Left lung (tissue), 14 donors: ENCODE measurements around the gene PPP1R3C. TPM values are rescaled to one million over a fixed set of nuclear protein-coding genes. Genes with fewer than 3 reads are reported as not detected.

ENCODE experiments used
- ATAC-seq: fragments of 200-7000 bp; cut with Tn5 transposase; one replicate; pipeline ENCODE4 v1.9.1; 2020; ENCODE audit warnings: moderate library complexity
- DNase-seq, 4 donors: peaks; one replicate each; pipeline ENCODE4 v3.0.0-alpha.2; 2013 to 2020
- H3K27ac ChIP-seq, 2 donors: fragments of 200-600 bp; sonication (generic) in 1 of 2; one replicate each; pipeline versions ENCODE4 v1.5.0 to v1.8.0; 2020 to 2021
- H3K27me3 ChIP-seq, 2 donors: fragments of 200-600 bp; sonication (generic) in 1 of 2; one replicate each; pipeline versions ENCODE4 v1.5.0 to v1.8.0; 2020 to 2021
- H3K36me3 ChIP-seq, 2 donors: fragments of 200-600 bp; sonication (generic) in 1 of 2; one replicate each; pipeline versions ENCODE4 v1.5.0 to v1.8.0; 2020 to 2021
- H3K4me1 ChIP-seq, 2 donors: fragments of 200-600 bp; one replicate each; pipeline ENCODE4 v1.8.0; 2021
- H3K4me3 ChIP-seq, 2 donors: fragments of 200-600 bp; sonication (generic) in 1 of 2; one replicate each; pipeline versions ENCODE4 v1.5.0 to v1.8.0; 2020 to 2021; ENCODE audit warnings: mild to moderate bottlenecking in 1 of 2
- H3K9me3 ChIP-seq, 2 donors: fragments of 200-600 bp; sonication (generic) in 1 of 2; one replicate each; pipeline versions ENCODE4 v1.5.0 to v1.8.0; 2020 to 2021
- intact Hi-C, 2 donors: fragments of 100-400 bp; cut with DNase I; formaldehyde crosslinking; loops; one replicate each; pipeline versions ENCODE4 v1.11.2 to v1.14.2; 2022
- long read RNA-seq, 12 donors: library from polyadenylated mRNA in 2 of 12; unstranded in 2 of 12; transcript quantifications; one replicate each; pipeline ENCODE4 v2.0.0 and lab custom pipeline, GENCODE V29; 2019 to 2026
- polyA plus RNA-seq, 6 donors: library from polyadenylated mRNA; unstranded; fragments of 120-200 nt; gene quantifications; one replicate each; pipeline ENCODE4 v1.2.1, GENCODE V29; 2013; ENCODE audit not compliant: insufficient read length in 6 of 6
- total RNA-seq, 2 donors: library from RNA; stranded (reverse); fragmentation: NEBNext Ultra II Directional; extraction: Animal tissue kit (Norgen Biotek cat#: 25700); gene quantifications; one replicate each; pipeline ENCODE4 v1.2.1, GENCODE V29; 2021
- TF ChIP-seq, protein P1 (sequence below), 2 donors: fragments of 200-600 bp; sonication (generic) in 1 of 2; IDR thresholded peaks; one replicate each; pipeline versions ENCODE4 v1.5.0 to v1.8.0; 2021; ENCODE audit warnings: antibody characterized with exemption in 2 of 2
- donor health status: DM: no; HTN: yes; CAD: no.
- donor health status: DM: no; HTN: no; CAD: no.

The PPP1R3C gene
- 10 to 100 TPM; 16.8 to 24.0 TPM for total RNA-seq
- 100 to 1,000 TPM; 178 to 237 (median 205) TPM for polyA plus RNA-seq
- long read RNA-seq, donor 1, transcript PPP1R3C-201 (2 exons, 2,524 nt): major isoform, 96 of 96 reads
- long read RNA-seq, donor 1, partial matches to known transcripts: 0 of 96 reads
- long read RNA-seq, donor 1, other reads (novel, unspliced or antisense): 0 of 96 reads
- long read RNA-seq, donor 2, transcript PPP1R3C-201 (2 exons, 2,524 nt): major isoform, 49 of 49 reads
- long read RNA-seq, donor 2, partial matches to known transcripts: 0 of 49 reads
- long read RNA-seq, donor 2, other reads (novel, unspliced or antisense): 0 of 49 reads
- long read RNA-seq, donor 3, transcript PPP1R3C-201 (2 exons, 2,524 nt): major isoform, 48 of 81 reads
- long read RNA-seq, donor 3, partial matches to known transcripts: 33 of 81 reads
- long read RNA-seq, donor 3, other reads (novel, unspliced or antisense): 0 of 81 reads
- long read RNA-seq, donor 4, transcript PPP1R3C-201 (2 exons, 2,524 nt): major isoform, 11 of 13 reads
- long read RNA-seq, donor 4, partial matches to known transcripts: 0 of 13 reads
- long read RNA-seq, donor 4, other reads (novel, unspliced or antisense): 2 of 13 reads
- long read RNA-seq, donor 5, transcript PPP1R3C-201 (2 exons, 2,524 nt): major isoform, 60 of 60 reads
- long read RNA-seq, donor 5, partial matches to known transcripts: 0 of 60 reads
- long read RNA-seq, donor 5, other reads (novel, unspliced or antisense): 0 of 60 reads
- long read RNA-seq, donor 6, transcript PPP1R3C-201 (2 exons, 2,524 nt): major isoform, 80 of 80 reads
- long read RNA-seq, donor 6, partial matches to known transcripts: 0 of 80 reads
- long read RNA-seq, donor 6, other reads (novel, unspliced or antisense): 0 of 80 reads
- long read RNA-seq, donor 7, transcript PPP1R3C-201 (2 exons, 2,524 nt): major isoform, 29 of 29 reads
- long read RNA-seq, donor 7, partial matches to known transcripts: 0 of 29 reads
- long read RNA-seq, donor 7, other reads (novel, unspliced or antisense): 0 of 29 reads
- long read RNA-seq, donor 8, transcript PPP1R3C-201 (2 exons, 2,524 nt): major isoform, 47 of 47 reads
- long read RNA-seq, donor 8, partial matches to known transcripts: 0 of 47 reads
- long read RNA-seq, donor 8, other reads (novel, unspliced or antisense): 0 of 47 reads
- long read RNA-seq, donor 9: 0 reads
- long read RNA-seq, donor 10, partial matches to known transcripts: 0 of 1 reads
- long read RNA-seq, donor 10, other reads (novel, unspliced or antisense): 0 of 1 reads
- long read RNA-seq, donor 11, transcript PPP1R3C-201 (2 exons, 2,524 nt): major isoform, 5 of 13 reads
- long read RNA-seq, donor 11, partial matches to known transcripts: 8 of 13 reads
- long read RNA-seq, donor 11, other reads (novel, unspliced or antisense): 0 of 13 reads
- long read RNA-seq, donor 12, transcript PPP1R3C-201 (2 exons, 2,524 nt): major isoform, 69 of 69 reads
- long read RNA-seq, donor 12, partial matches to known transcripts: 0 of 69 reads
- long read RNA-seq, donor 12, other reads (novel, unspliced or antisense): 0 of 69 reads

DNA sequence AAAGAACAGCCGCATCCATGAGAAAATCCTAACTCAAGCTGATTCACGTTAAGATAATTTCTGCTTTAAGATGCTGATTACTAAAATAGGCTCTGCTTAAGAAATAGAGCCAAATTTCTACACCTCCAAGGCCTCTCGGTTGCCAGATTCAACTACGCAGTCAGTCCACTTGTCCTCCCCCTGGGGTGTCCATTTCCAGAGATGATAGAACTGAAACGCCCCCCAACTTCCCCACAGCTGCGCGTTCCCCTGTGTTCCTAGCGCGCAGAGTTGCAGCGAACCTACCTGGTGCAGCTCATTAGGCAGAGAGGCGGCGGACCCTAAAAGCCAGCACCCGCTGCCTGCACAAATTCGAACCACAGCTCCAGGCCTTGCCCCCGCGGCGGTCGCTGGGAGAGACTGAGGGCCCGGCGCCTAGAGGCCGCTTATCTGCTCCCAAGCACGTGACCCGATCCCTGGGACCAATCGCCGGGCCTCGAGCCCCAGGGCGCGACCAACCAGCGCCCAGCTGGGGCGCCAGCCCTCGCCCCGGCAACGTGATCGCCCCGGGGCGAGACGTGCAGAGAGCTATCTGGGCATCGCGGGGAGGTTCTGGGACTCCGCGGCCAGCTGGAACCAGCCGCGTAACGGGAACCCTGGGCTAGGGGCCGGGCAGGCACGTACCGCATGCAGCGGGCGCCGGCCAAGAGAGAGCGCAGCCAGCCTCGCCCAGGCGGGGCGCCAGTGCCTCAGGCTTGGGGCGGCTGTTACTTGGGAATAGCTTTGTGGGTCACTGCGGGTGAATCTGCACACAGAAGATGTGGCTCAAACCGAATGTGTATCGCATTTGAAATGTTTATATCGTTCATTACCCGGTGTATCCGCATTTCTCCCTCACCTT is at the start of gene PPP1R3C:
TSS of gene PPP1R3C (minus strand) at position 401 of the 880 bp plus-strand sequence. CDS start at position 299, 102 bp downstream.
- TF ChIP-seq, protein P1, sequence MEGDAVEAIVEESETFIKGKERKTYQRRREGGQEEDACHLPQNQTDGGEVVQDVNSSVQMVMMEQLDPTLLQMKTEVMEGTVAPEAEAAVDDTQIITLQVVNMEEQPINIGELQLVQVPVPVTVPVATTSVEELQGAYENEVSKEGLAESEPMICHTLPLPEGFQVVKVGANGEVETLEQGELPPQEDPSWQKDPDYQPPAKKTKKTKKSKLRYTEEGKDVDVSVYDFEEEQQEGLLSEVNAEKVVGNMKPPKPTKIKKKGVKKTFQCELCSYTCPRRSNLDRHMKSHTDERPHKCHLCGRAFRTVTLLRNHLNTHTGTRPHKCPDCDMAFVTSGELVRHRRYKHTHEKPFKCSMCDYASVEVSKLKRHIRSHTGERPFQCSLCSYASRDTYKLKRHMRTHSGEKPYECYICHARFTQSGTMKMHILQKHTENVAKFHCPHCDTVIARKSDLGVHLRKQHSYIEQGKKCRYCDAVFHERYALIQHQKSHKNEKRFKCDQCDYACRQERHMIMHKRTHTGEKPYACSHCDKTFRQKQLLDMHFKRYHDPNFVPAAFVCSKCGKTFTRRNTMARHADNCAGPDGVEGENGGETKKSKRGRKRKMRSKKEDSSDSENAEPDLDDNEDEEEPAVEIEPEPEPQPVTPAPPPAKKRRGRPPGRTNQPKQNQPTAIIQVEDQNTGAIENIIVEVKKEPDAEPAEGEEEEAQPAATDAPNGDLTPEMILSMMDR (IDR thresholded peaks at IDR 0.05): no peak
- intact Hi-C loops: loop anchor here in 1 of 2 donors (5.0 to 10.0 kb wide), 2 partner anchors 81 to 138 kb away; no protein-coding TSS in a partner anchor
- peak; percentile 86 to 97 (median 93) for DNase-seq
- peak; percentile 96 for ATAC-seq
- Histone ChIP-seq H3K36me3 (no peaks in the 10 kb centered on the region), H3K27me3 (peaks cover 0 to 42% of the 10 kb centered on the region in 2 donors), H3K9me3 (no peaks in the 10 kb centered on the region), H3K4me3 (peak within 1 kb of the TSS; percentile 43), H3K27ac (peak within 1 kb of the TSS; percentile 50 to 71), H3K4me1 (peaks cover 5 to 10% of the 10 kb centered on the region in 2 donors)

GRCh38 chr10:91681361-91682276 is 48.7 kb upstream of the PPP1R3C start:
- Histone ChIP-seq H3K4me3 (no peak overlapping the region), H3K4me1 (no peaks in the 10 kb centered on the region), H3K36me3 (no peaks in the 10 kb centered on the region), H3K9me3 (no peaks in the 10 kb centered on the region), H3K27me3 (no peaks in the 10 kb centered on the region), H3K27ac (no peak overlapping the region)
- ATAC-seq: no peak
- intact Hi-C loops: no loop called here
- TF ChIP-seq, protein P1 (IDR thresholded peaks at IDR 0.05): no peak
- no peak for DNase-seq

DNA sequence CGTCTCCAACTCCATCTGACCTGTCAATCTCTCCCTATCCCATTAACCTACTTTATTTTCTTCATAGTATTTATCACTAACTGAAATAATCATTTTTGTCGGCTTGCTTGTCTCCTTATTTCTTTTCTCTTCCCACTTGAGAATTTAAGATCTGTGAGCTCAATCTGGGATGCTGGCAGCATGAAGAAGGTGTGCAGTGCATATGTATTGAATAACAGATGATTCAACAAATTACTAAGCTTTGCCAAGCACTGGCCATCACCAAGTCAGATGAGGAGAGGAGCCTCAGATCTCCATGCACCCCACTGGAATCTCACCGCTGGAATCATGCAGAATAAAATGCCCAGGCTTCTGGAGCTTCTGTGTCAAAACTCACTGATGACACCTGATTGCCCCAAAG is 47.6 kb upstream of the PPP1R3C start:
- Histone ChIP-seq H3K36me3 (no peaks in the 10 kb centered on the region), H3K9me3 (no peaks in the 10 kb centered on the region), H3K4me1 (no peaks in the 10 kb centered on the region), H3K27ac (no peak overlapping the region), H3K4me3 (no peak overlapping the region), H3K27me3 (no peaks in the 10 kb centered on the region)
- intact Hi-C loops: no loop called here
- DNase-seq (no peak), ATAC-seq (no peak)
- TF ChIP-seq, protein P1 (IDR thresholded peaks at IDR 0.05): no peak
